A549 treated with CORT108297 at 1 μM for 4 hours (cell line): Measurements from ENCODE around the gene HPS5. TPM values are rescaled to one million over a fixed set of nuclear protein-coding genes. Genes with fewer than 3 reads are reported as not detected.

Source experiments
- total RNA-seq: library from RNA; stranded (reverse); fragments of 200-300 nt; extraction: Qiagen RNA extraction; gene quantifications from 5 replicates; pipeline ENCODE4 v1.2.3, GENCODE V29; 2022

The HPS5 gene
- total RNA-seq = 11.7 to 17.9 TPM (median 12.2 TPM) in 5 replicates

GRCh38 chr11:18321969-18322711, at the start of gene HPS5, which contains the start of gene GTF2H1:
TSS of gene HPS5 (minus strand) at chr11:18322140. CDS start at chr11:18317858, 4,282 bp downstream.
TSS of gene GTF2H1 (plus strand) at chr11:18322567. CDS start at chr11:18333075, 10,508 bp downstream.

GRCh38 chr11:18265949-18266348, 56.0 kb downstream of the HPS5 start, which contains the start of gene SAA1:
TSS of gene SAA1 (plus strand) at chr11:18266264. CDS start at chr11:18266888, 624 bp downstream.

GRCh38 chr11:18248561-18248960, 73.4 kb downstream of the HPS5 start, which contains the start of gene SAA2:
TSS of gene SAA2 (minus strand) at chr11:18248668. CDS start at chr11:18248011, 657 bp downstream.

GRCh38 chr11:18236664-18237356, 85.1 kb downstream of the HPS5 start, which contains the start of gene SAA4:
TSS of gene SAA4 (minus strand) at chr11:18236802. CDS start at chr11:18235926, 876 bp downstream.

Other genes starting within 250 kb of the HPS5 start
- 37.5 to 42.2 TPM (median 39.3 TPM) in 5 replicates for gene SAAL1, start 216.1 kb downstream of the HPS5 start, total RNA-seq
- 0.06 to 0.09 TPM in 2 of 5 replicates, not detected in the others for gene MRGPRX3, start 189.6 kb downstream of the HPS5 start, total RNA-seq
- gene MRGPRX4, start 149.3 kb downstream of the HPS5 start, total RNA-seq = not detected in 5 replicates
- not detected in 5 replicates for gene SAA4, start 85.3 kb downstream of the HPS5 start, total RNA-seq
- gene SAA2, start 73.5 kb downstream of the HPS5 start, total RNA-seq = 0.22 to 0.24 TPM (median 0.22 TPM) in 3 of 5 replicates, not detected in the others
- gene SAA1, start 55.9 kb downstream of the HPS5 start, total RNA-seq = 0.42 to 1.3 TPM (median 0.66 TPM) in 5 replicates
- gene GTF2H1, start 427 bp upstream of the HPS5 start, total RNA-seq = 32.5 to 42.3 TPM (median 36.0 TPM) in 5 replicates
- gene LDHA, start 72.4 kb upstream of the HPS5 start, total RNA-seq = 2,159 to 3,499 TPM (median 2,474 TPM) in 5 replicates
- gene LDHC, start 90.2 kb upstream of the HPS5 start, total RNA-seq = 0.14 to 0.37 TPM (median 0.14 TPM) in 3 of 5 replicates, not detected in the others
- gene LDHAL6A, start 133.7 kb upstream of the HPS5 start, total RNA-seq = not detected in 5 replicates
- 84.5 to 115 TPM (median 102 TPM) in 5 replicates for gene TSG101, start 204.8 kb upstream of the HPS5 start, total RNA-seq